Measurements from ENCODE around the gene PLCL1.

PLCL1 gene

DNA sequence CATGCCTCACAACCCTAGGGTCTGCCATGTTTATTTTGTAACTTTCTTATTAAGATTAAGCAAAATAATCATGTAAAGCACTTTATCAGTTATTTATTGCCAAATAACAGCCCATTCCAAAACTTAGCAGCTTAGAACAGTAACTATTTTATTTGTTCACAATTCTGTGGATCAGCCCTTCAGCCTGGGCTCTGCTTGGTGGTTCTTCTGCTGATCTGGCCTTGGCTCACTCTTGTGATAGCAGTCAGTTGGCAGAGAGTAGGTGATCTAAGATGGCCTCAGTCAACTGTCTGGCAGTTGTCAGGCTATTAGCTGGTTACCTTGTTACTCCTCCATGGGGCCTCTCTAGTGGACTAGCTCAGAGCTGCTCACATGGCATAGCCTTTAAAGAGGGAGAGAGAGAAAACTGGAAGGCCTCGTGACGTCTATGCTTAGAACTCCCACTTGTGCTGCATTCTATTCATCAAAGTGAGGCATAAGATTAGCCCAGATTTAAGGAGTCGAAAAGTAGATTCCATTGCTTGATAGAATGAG lies 54.3 kb downstream of the PLCL1 start:
- DNase-seq: no peak

DNA sequence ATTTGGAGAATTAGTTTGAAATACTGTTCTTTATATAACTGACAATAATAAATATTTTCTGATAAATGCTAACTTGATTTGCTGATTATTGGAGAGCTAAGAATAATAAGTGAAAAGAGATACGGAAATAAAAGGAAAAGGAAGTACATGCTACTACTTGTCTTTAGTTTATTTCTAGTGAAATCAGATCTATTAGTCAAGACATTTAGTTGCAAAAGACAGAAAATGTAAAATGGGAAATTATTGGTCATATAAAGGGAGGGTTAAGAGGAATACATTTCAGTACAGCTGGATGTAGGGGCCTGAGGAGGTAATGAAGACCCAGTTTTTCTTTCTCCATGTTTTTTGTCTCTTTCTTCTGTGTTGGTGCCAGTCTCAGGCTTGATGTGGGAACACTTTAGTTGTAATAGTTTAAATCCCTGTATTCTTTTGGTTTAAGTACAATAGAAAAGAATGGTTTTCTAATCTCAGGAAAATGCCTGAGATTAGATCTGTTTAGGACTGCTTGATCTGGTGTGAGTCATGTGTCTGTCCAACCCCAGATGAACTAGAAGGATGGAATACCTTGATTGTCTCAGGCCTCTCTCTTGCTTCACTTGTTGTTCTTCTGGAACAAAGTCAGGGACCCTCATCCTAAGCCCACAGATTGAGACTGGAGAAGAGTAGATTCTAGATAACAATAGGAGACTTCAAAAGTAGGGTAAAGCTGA lies 58.0 kb downstream of the PLCL1 start:
- DNase-seq: no peak

DNA sequence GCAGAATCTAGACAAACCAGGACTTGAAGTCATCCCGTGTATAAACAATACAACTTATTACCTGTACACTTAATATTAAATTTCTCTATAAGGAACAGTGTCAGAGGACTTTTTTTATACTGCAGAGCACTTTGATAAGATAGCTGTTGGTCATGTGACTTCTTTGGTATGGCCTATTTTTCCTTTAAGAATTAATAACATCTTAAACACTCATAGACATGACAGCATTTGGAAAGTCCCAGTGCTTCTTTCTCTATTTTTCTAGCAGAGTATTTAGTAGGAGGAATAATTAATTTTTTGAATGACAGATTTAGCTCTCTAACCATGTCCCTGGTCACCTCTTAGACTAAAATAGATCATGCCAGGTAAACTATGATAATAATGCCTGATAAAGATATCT lies 59.4 kb downstream of the PLCL1 start:
- DNase-seq: no peak

DNA sequence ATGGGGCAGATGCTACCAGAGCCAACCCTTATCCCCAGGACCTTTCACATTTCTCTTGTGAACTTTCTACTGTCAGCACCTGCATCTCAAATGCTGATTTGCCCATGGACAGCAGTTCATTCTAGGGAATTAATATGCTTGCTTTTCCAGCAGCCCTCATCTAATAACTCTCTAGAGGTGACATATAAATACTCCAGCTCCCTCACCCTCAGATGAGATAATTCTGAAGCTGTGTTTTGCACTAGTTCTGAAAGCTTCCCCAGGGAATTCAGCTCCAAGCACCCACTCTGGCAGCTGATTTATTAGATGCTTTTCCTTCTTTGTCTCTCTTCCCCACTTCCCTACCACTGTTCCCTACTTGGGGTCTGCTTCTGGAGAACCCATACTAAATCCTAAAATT lies 62.1 kb downstream of the PLCL1 start:
- DNase-seq: no peak

DNA sequence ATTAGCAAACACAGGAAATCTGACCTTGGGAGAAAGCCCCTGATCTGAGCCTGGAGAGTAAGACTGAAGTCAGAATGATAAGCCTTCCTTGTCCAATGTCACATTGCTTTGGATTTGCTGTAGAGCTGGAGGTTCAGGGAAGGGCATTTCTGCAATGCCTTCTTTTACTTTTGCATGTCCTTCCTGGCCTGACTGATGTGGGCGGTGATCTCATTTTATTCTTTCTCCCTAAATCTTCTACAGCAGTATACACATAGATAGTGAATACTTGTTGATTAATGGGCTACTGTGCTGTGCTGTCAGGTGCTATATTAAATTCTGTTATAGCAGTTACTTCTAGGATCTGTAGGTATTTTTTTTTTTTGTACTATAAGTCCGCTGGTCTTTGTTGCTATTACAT lies 62.6 kb downstream of the PLCL1 start:
- DNase-seq: no peak

DNA sequence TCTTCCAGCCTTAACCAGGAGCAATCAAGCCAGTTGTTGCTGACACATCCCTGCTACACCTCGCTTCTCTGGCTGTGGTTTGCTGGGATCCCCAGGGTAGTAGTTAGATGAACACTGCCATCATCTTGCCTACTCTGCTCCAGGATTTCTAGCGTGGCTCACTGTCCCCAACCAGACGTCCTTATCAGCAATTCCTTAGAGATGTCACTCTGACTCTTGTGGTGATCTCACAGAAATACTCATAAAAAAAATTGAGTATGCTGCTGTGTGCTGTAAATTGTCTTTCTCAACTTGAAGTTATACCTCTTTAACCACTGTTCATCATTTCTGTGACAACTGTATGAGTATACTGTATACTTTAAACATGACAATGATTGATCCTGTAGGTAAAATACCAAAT lies 63.2 kb downstream of the PLCL1 start:
- DNase-seq: no peak

DNA sequence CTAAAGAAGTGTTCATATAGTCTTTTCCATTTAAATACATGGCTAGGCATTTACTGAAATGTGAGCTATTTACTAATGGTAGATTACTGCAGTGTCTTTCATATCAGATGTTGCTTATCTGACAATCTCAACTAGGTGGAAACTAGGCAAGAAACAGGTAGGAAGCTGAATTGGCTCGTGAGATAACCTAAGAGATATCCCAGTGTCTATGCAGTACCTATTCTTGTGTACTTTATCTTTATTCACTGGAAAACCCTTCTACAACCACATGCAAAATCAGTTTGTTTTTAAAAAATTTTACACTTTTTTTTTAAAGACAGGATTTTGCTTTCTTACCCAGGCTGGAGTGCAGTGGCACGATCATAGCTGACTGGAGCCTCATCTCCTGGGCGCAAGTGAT lies 63.8 kb downstream of the PLCL1 start:
- no peak for DNase-seq

DNA sequence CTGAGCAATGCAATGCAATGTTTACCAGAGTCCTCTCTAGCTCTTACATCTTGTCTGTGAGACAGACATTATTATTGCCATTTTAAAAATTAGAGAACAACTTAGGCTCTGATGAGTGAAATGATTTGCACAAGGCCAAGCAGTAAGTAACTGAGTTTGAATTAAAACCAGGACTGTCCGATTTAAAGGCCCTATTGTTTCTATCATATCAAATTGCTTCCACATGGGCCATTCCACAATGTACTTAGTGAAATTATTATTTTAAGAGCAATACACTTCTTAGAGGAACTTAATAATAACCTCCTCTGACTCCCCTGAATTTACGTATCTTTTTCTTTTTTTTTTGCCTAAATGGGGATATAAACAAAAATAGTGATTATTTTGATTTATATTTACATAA lies 64.6 kb downstream of the PLCL1 start:
- DNase-seq: no peak

DNA sequence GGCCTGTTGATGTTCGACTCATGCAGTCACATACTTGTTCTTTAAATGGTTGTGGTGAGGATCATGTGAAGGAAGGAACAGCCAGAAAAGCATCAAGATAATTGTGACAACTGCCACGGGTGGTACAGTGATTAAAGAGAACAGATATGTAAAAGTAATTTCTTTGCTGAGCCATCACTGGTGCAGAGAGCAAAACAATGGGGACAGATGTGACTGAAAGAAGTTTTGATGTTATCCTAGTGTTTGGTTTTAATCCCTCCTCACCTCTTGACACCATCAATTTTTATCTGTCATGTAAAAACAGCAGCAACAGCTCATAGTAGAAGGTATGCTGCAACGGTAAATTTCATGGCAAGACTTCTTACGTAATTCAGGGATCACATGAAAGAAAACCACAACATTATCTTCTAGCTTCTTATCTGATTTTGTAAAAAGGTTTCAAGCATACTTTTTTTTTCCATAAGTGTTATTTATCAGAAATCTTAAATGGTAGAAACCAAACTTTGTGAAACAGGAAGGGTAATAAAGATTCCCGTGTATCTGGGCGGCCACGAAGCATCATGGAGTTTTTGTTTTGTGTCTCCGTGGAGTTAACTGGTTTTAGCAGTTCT lies 65.2 kb downstream of the PLCL1 start:
- no peak for DNase-seq

DNA sequence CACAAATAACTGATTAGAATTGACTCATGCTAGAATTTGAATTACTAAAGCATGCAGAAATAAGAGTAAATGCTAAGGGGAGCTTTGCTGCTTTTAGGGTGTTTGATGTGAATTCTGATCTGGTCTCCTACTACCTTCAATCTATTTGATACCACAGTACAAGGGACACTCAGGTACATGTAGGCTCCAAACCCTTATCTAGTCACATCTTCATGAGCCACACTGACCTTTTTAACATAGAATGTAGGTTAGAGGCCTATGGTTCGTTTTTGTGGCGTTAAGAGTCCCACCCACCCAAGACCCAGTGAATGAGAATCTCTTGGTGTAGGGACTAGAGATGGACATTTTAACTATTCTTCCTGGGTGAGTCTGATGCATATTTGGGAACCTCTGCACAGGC lies 65.7 kb downstream of the PLCL1 start:
- no peak for DNase-seq

DNA sequence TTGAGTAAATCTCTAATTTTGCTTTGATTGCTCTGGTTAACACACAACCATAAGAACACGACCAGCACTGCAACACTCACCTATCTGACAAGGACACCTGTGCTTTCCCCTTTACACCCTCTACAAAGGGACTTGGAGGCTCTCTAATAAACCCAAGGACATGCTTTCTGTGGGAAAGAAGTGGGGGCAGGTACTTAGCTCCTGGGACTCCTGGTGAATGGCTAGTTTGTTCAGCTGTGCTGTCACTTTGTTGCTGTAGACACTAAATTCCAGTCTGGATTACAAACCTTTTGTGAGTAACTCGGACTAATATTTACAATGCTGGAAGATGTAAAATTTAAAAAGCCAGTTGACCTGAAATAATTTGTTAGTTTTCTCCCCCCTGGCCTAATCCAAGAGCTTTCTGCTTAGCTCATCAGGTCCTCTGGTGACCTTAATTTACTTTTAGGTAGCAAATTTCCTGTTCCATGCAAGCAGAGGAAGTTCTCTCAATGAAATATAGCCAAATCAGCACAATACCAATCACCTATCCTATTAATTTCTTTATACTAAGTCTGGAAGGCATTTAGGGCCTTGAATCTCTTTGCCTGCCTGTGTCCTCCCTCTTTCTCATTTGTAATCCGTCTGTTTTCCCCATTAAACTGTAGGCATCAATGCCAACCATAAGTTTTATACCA lies 67.5 kb downstream of the PLCL1 start:
- DNase-seq: no peak

DNA sequence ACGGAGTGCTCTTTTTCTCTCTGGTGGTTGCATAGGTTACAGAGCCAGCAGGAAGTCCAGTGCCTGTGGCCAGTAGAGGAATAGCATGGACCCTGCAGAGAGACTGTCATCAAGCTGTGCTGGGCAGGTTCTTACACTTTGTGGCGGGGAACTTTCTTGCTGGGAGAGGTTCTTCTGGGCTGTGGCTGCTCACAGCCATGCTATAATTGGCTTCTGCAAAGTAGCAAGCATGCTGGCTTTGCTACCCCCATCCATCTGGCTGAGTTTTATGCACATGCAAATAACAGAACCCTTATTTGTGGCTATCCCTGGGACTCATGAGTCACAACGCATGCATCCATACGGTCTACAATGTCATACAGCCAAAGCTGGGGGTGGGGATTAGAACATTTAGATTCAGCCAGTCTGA lies 68.9 kb downstream of the PLCL1 start:
- no peak for DNase-seq

DNA sequence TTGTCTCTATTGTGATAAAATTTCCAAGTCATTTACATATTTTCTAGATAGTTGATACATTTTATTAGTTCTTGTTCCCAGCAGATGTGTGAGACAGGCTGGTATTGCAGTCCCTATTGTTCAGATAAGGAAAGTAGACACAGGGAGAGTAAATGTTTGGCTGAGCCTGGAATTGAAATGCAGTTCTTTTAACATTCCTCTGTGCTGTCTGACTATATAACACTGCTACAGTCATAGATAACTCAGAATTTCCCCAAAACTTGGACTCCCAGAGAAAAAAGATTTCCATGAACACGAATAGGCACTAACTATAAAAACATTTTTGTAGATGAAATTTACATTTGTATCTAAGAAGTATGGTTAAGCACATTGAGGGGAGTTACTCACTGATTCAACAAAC lies 71.4 kb downstream of the PLCL1 start:
- DNase-seq: no peak

DNA sequence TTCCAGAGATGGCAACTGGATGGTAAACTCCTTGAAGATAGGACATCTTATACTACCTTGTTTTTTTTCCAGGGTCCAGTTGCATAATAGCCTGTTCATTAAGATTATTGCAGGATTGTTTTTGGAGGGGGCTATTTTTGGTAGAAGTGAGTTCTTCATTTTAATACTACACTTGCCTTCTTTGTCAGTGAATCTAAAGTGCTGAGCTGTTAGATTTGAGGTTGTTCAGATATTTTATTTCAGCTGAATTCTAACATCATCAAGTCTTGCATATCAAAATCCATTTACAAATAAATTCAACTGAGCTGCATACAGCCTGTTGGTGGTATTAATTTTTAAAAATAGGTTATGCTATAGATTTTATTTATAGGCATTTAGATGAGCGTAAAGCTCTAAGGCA lies 72.1 kb downstream of the PLCL1 start:
- DNase-seq: no peak

DNA sequence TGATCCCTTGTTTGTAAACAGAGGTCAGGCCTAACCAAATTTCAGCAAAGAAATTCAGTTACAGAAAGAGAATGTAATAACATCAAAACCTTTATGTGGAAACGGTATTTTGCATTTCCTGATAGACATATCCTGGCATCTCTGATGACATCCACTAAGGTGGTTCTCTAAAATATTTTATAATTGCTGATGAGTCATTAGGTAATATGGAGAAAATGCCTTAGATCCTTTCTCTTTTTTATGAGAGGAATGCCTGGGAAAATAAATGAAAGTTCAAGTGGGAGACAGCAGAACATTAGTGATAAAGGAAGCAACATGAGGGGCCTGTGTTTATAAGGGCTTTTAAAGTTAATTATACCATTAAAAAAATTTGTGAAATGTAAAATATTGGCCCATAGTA lies 72.6 kb downstream of the PLCL1 start:
- no peak for DNase-seq

DNA sequence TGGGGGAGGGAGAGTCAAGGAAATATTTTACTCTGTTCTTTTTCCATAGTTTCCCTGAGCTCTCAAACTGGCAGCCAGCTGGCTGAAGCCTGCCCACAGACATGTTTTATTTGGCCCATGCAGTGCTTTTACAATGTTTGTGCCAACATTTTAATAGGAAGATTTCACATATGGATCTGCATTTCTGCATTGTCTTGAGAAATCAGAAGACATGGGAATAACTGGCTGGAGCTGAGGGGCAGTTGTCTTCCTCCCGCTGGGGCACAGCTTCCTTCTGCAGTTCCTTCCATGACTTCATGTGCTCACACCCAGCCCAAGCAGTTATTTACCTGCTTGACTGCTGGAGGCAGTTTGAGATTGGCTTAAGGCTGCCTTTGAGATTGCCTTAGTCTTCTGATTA lies 74.4 kb downstream of the PLCL1 start:
- no peak for DNase-seq

DNA sequence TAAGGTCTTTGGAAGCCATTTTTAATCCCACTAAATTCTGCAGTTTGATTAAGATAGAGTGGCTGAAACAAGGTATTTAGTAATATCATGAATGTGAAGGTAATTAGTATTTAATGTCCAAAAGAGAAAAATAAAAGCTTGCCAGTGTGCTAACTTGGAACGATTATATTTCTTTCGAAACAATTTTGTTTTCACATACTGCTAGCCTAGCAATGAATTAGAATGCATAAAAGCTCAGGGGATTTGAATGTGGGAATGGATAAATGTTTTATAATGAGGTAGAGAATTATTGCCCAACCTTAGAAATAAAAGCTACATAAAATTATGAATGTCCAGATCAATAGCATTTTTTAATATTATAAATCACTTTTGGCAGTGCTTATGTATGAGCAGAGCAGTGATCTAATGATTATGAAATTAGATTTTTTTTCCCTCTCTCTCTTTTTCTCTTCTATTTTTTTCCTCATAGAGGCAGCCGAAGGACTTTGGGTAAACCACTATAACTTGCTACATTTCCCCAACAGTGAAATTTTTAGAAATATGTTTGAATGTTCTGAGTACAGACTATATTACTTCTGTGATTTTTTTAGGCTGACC lies 75.5 kb downstream of the PLCL1 start:
- DNase-seq: no peak

DNA sequence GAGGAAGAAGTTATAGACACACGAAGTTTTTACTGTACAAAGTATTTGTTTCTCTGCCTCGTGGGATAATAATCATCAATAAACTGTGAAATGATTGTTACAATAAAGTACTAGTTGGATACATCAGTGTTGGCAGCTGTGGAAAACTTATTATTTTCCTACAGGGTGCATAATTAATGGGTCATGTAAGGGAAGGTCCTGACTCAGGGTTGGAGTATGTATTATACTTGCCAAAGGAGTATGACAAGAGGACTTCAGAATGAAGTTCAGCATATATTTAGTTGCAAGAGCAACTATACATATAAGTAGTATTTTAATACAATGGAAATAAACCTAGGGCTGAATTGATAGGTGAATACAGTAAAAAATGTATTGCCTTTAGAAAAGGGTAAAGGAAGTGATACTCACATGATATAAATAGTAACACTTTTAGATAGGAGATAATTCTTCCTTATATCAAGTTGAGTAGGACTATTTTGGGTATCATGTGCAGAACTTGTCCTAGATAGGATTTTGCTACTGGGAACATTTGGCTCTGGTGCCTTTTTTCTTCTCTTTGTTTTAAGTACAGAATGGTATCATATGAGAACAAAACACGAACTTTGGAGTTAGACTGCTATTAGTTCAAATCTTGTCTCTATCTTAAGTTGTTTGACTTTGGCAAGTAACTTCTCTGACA lies 79.1 kb downstream of the PLCL1 start:
- DNase-seq: no peak

DNA sequence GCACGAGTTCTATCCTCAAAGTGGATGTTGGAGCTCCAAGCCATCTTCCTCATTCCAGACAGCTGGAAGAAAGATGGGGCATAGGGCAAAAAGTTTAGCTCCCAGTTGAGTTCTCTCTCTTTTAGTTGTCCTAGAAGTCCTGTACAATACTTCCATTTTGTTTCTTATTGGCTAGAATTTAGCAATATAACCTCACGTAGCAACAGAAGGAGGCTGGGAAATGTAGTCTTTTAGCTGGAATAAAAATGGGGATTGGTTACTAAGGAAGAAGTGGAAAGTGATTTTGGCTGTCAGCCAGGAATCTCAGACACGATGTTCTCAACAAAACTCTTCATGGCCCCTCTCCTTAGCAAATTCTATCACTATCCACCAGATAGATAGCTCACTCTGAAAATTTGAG lies 79.9 kb downstream of the PLCL1 start:
- no peak for DNase-seq

DNA sequence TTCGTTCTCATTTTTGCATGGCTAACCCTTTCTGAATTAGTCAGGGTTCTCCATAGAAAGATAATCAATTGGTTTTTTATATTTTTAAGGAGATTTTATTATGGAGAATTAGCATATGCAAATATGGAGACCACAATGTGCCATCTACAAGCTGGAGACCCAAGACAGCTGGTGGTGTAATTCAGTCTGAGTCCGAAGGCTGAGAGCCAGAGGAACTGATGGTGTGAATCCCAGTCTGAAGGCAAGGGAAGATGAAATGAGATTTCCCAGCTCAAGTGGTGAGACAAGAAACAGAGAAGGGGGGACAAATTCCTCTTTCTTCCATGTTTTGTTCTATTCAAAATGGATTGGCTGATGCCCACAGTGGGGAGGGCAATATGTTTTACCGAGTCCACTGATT lies 80.7 kb downstream of the PLCL1 start:
- DNase-seq: no peak

DNA sequence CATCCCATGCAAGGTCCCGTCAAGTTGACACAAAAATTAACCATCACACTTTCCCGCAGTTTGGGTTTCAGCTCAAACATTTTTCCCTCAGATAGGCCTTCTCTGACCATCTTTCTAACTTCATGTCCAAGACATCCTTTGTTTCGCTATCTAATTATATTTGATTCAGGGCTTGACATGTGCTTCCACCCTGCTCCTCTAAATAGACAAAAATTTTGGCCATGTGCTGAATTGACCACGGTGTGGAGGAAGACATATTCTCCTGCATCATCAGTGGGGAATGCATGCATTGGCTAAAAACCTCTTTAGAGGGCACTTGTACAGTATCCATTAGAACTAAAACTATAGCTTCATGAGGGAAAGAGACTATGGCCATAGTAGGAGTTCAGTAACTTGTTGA lies 81.2 kb downstream of the PLCL1 start:
- DNase-seq: no peak

DNA sequence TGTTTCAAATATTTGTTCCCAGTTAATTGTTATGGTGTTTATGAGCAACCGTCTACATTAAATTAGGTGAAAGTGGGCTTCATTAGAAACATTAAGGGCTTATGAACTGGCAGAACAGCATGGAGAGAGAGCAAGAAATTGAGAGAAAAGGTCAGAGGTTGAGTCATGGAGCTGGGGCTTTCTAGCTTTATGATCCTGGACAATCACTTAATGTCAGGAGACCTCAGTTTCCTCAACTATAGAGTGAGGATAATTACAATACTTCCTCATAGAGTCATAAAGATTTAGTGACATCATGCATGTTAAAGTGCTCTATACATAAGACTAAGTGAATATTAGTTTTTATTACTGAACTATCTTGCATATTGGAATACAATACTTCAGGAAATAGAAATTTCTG lies 83.9 kb downstream of the PLCL1 start:
- no peak for DNase-seq

DNA sequence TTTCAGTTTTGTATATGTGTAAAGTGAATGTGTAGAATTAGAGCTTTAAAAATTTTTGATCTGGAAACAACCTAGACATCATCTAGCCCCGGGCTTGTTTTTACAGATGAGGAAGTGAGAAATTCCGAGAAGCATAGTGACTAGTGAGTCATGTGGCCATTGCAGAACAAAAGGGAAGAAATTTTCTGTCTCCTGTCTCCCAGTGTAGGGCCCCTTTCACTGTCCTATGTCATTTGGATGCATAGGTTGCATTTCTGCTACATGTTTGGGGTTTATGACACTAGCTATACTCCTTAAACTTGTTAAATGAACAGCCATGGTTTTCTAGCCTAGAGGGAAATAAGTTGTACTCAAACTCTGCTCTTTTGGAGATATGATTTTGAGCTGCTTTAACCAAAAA lies 84.6 kb downstream of the PLCL1 start:
- DNase-seq: no peak

All from activated CD4-positive, CD25-positive, alpha-beta regulatory T cell treated with anti-CD3 and anti-CD28 coated beads, Interleukin-2, amount 50 U/mL, for 72 hours (primary cell).